ENCODE results near the gene TRAPPC2L.

The TRAPPC2L gene

DNA sequence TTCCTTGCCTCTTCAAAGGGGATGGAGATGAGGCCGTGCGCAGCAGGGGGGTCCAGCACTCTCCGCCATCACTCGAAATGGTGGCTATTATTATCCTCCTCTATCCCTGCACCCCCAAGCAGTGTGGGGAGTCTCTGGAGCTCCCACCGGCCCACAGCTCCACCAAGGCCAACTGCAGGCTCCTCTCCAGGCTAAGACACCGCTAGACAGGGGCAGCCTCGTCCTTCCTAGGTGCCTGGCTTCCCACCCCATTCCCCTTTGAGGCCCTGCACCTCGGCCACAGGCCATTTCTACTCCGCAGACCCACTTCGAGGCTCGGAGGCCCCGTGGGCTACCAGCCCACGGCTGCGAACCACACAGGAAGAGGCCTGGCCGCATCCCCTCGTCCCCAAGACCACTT, 49.1 kb downstream of the TRAPPC2L start:
- in situ Hi-C loops (cut with HindIII; ENCODE audit: low sequenced_read_pairs): no loop called here

DNA sequence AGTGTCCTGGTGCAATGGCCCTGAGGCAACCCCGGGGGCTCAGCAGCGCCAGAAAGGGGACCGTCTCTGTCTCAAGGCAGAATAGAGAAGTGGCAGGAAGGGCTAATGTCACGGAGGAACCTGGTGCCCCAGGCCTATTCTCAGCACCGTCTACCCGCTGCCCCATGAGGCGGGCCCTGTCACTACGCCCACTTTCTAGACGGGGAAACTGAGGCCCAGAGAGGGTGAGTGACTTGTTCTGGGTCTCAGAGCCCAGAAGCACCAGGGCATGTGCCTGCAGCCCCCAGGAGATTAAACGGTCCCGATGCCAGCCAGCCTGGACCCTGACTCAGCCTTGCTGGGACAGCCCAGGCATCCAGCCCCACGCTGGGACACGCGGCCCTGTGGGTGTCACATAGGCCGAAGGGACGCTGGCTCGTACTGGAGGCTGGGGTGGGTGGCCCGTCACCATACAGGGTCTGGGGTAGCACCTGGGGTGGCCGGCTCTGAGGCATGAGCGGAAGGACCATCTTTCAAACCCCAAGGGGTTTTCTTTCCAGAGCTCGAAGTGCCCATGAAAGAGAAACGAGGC, 49.7 kb downstream of the TRAPPC2L start:
- in situ Hi-C loops (cut with HindIII; ENCODE audit: low sequenced_read_pairs): no loop called here

DNA sequence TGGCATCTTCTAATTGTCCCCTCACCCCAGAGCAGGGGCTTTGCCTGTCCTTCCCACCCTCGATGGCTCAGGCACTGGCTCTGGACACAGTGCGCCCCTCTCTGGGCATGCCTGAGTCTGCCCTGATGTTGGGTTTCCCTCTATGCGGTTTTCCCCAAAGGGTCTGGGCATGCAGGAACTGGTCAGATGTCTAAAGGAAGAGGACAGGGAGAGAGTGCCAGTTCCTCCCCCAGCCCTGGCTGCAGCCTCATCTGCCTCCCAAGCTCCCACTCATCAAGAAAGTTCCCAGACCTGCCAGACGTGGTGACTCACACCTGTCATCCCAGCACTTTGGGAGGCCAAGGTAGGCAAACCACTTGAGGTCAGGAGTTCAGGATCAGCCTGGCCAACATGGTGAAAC, 50.8 kb downstream of the TRAPPC2L start:
- in situ Hi-C loops (cut with HindIII; ENCODE audit: low sequenced_read_pairs): no loop called here

DNA sequence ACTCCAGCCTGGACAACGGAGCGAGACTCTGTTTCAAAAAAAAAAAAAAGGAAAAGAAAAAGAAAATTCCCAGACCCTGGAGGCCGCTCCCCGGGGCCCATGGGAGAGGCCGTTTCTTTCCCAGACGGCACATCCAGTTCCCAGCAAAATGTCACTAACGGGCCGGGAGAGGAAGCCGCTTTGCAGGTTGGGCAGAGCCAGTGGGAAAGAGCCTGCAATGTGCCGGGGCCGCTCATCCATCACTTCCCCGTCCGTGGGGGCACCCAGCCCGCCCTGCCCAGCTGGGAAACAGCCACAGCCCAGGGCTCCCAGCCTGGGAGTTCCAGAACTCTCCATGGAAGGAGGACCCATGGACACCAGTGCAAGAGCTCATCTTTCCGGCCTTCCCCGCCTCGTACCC, 51.4 kb downstream of the TRAPPC2L start:
- in situ Hi-C loops (cut with HindIII; ENCODE audit: low sequenced_read_pairs): no loop called here

DNA sequence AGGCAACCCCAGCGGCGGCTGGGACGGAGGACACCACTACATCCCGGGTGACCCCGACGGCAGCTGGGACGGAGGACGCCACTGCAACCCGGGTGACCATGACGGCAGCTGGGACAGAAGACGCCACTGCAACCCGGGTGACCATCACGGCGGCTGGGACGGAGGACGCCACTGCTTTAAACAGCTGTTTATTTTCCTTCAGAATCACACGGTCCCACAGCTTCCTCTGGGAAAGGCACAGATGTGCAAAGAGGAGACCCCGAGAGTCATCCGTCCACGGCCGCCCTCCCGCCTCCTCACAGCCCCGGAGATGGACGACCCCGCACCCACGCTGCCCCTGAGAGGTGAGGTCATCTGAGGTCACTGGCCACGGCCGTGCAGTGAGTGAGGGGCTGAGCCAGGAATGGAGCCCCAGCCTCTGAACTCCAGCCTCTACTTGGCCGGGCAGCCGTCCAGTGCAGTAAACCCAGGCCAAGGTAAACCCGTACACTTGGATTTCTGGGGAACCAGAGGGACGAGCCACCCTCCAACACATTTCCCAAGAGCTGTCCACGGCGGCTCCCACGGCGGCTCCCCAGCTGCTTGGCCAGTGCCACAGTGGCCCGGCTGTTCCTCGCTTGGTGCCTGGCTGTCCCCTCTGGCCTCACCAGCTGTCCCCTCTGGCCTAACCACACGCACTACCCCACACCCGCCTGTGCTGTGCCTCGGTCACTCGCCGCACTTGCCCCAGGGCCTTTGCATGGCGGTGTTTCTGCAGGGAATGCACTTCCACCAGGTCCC, 52.7 kb downstream of the TRAPPC2L start:
- in situ Hi-C loops (cut with HindIII; ENCODE audit: low sequenced_read_pairs): no loop called here

DNA sequence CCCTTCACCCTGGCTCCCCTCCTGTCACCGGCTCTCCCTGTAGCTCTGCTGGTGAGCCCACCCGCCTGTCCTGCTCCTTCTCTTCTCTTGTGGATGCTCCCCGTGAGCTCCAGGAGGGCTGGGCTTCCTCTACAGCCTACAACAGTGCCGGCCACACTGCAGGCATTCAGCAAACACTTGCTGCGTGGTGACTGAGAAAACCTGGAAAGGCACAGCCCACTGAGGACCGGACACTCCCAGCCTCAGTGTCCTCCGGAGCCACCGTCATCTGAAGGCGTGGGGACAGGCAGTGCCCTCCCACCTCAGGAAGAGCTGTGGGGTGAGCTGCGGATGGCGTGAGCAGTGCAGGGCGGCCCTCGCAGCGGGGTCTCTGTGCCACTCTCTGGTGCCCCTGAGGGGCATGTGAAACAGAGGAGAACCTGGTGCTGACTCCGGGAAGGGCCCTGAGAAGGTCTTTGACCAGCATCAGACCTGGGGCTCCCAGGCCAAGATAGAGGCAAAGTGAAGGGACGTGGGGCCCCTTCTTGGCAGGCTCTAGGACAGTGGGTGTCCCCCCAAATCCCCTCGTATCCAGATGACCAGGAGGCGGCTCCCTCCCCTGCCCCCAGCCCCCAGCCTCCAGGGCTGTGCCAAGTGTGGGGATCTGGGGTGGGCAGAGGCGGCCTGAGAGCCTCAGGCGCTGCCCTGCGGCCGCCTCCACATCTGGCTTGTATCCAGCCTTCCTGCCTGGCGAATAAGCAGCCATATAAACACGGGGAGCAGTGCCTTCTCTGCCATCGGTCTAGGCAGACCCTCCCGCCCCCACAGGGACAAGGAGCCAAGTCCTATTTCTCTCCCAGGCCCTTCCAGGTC, 53.6 kb downstream of the TRAPPC2L start:
- in situ Hi-C loops (cut with HindIII; ENCODE audit: low sequenced_read_pairs): no loop called here

DNA sequence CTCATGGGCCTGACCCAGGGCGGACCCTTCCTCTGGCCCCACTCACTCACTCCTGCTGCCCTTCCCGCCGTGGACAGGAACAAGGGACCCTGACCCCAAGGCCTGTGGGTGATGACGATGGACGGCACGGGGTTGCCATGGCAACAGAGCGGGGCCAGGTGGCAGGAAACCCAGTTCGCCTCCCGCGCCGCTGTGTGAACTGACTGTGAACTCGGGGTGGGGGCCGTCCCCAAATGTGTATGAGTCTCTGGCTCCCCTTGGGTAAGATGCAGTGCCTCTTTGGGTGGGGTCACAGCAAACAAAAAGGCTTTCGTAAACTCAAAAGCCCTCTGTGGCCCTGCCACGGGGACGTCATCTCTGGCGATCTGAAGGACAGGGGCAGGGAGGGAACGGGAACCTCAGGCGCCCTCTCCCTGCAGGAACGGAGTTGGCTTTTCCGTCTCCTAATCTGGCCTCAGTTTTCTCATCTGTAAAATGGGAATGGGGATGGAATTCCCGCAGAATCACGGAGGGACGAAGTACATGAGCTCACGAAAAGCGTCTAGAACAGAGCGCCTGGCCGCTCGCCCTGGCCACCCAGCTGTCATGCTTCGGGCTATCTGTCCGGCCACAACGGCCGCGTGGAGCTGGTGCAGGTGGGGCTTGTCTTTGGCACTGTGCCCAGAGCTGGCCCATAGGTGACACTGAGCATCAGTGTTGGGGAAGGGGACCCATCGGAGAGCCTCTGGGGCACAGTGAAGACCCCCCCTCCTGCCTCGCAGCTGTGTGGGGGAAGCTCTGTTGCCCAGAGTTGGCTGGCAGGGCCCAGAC, 54.4 kb downstream of the TRAPPC2L start:
- in situ Hi-C loops (cut with HindIII; ENCODE audit: low sequenced_read_pairs): no loop called here

DNA sequence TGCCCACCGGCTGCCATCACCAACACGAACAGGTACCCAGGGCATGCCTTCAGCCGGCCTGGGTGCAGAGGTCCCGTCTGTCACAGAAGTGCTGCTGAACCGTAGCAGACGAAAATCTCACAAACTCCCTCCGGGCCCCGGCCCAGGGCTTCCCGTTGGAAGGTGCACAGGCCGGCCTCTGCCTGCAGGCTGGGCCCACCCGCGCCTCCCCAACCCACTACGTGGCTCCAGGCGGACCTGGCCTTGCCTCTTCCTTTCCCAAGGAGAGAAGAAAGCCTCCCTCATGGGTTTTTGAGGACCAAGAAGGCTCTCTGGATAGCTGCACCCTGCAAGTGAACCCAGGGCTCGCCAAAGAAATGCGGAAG, 55.0 kb downstream of the TRAPPC2L start:
- in situ Hi-C loops (cut with HindIII; ENCODE audit: low sequenced_read_pairs): no loop called here
